Adrenal gland (tissue), 5 donors: ENCODE data around the gene FOXN1.

Source experiments
- POLR2A ChIP-seq, 2 donors: fragments of 450-650 bp; IDR thresholded peaks; one replicate each; pipeline ENCODE4 v1.6.1; 2017; ENCODE audit warnings: antibody characterized with exemption in 2 of 2, mild to moderate bottlenecking in 2 of 2, moderate library complexity in 1 of 2
- TF ChIP-seq, protein P1 (sequence below), 6 experiments: fragments of 450-650 bp in 4 of 6; fragments of 200-600 bp in 2 of 6; sonication (generic) in 1 of 6; IDR thresholded peaks; 1 replicate in 5 of 6; 2 replicates in 1 of 6; pipeline versions ENCODE4 v1.5.1 to v1.8.0; 2016 to 2021; ENCODE audit warnings: antibody characterized with exemption in 6 of 6, mild to moderate bottlenecking in 2 of 6, moderate library complexity in 1 of 6
- donor health status: DM: no; HTN: no; CAD: no.

DNA sequence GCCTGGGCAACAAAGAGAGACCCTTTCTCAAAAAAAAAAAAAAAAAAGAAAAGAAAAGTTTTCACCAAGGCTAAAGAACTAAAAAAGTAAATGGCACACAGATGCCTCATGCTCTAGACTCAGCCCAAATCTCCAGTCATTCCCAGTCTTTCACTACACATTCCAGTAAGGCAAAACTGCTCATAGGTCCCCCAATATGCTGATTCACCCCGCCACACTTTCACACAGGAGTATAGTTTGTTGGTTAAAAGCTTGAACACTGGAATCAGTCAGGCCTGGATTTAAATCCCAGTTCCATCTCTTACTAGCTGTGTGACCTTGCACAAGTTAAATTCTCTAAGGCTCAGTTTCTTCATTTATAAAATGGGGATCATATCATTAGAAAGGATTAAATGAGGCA is 63.3 kb downstream of the FOXN1 start:
- TF ChIP-seq, protein P1, sequence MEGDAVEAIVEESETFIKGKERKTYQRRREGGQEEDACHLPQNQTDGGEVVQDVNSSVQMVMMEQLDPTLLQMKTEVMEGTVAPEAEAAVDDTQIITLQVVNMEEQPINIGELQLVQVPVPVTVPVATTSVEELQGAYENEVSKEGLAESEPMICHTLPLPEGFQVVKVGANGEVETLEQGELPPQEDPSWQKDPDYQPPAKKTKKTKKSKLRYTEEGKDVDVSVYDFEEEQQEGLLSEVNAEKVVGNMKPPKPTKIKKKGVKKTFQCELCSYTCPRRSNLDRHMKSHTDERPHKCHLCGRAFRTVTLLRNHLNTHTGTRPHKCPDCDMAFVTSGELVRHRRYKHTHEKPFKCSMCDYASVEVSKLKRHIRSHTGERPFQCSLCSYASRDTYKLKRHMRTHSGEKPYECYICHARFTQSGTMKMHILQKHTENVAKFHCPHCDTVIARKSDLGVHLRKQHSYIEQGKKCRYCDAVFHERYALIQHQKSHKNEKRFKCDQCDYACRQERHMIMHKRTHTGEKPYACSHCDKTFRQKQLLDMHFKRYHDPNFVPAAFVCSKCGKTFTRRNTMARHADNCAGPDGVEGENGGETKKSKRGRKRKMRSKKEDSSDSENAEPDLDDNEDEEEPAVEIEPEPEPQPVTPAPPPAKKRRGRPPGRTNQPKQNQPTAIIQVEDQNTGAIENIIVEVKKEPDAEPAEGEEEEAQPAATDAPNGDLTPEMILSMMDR (IDR thresholded peaks at IDR 0.05): no peak
- TF ChIP-seq POLR2A (IDR thresholded peaks at IDR 0.05): no peak
